GM21786 (cell line): ENCODE measurements around the gene AMBRA1.

ENCODE experiments used
- ATAC-seq: cut with Tn5 transposase; IDR thresholded peaks from one replicate; pipeline ENCODE4 v1.9.1; 2021; ENCODE audit not compliant: unreplicated experiment

AMBRA1 gene

GRCh38 chr11:46477136-46477535 is 116.7 kb downstream of the AMBRA1 start:
- no peak for ATAC-seq

GRCh38 chr11:46475926-46476545 is 117.8 kb downstream of the AMBRA1 start:
- no peak for ATAC-seq

- ATAC-seq, result no peak
Observed at GRCh38 chr11:46475051-46475925, 118.5 kb downstream of the AMBRA1 start.

GRCh38 chr11:46472662-46472994 is 121.2 kb downstream of the AMBRA1 start:
- ATAC-seq, result no peak

- ATAC-seq, result no peak
Observed at GRCh38 chr11:46471943-46472661, 121.7 kb downstream of the AMBRA1 start.

- ATAC-seq, result no peak
Observed at GRCh38 chr11:46469926-46470325, 123.9 kb downstream of the AMBRA1 start.

GRCh38 chr11:46465683-46466082 is 128.1 kb downstream of the AMBRA1 start:
- ATAC-seq, result no peak

GRCh38 chr11:46463701-46464421 is 130.0 kb downstream of the AMBRA1 start:
- ATAC-seq, result no peak

GRCh38 chr11:46461461-46461927 is 132.3 kb downstream of the AMBRA1 start:
- no peak for ATAC-seq

GRCh38 chr11:46458491-46458890 is 135.3 kb downstream of the AMBRA1 start:
- no peak for ATAC-seq

GRCh38 chr11:46457659-46458424 is 136.0 kb downstream of the AMBRA1 start:
- ATAC-seq, result no peak

- ATAC-seq, result no peak
Observed at GRCh38 chr11:46457021-46457420, 136.8 kb downstream of the AMBRA1 start.

- no peak for ATAC-seq
Observed at GRCh38 chr11:46456269-46457001, 137.4 kb downstream of the AMBRA1 start.

GRCh38 chr11:46455834-46456233 is 138.0 kb downstream of the AMBRA1 start:
- no peak for ATAC-seq

GRCh38 chr11:46452918-46453517 is 140.8 kb downstream of the AMBRA1 start:
- ATAC-seq, result no peak

- ATAC-seq, result peak; percentile 42
Observed at GRCh38 chr11:46451759-46452158, 142.1 kb downstream of the AMBRA1 start.

- no peak for ATAC-seq
Observed at GRCh38 chr11:46450846-46451477, 142.9 kb downstream of the AMBRA1 start.

- ATAC-seq, result no peak
Observed at GRCh38 chr11:46447544-46447943, 146.3 kb downstream of the AMBRA1 start.
